OCI-LY3 (cell line): ENCODE data around the gene PIEZO2.

Source experiments
- EZH2phosphoT487 ChIP-seq: fragments of 200-600 bp; shearing (Covaris generic); IDR thresholded peaks from 2 replicates; pipeline ENCODE4 v1.6.1; 2018; ENCODE audit warnings: antibody characterized with exemption, mixed run types, low read depth
- TF ChIP-seq, protein P1 (sequence below): fragments of 200-600, 300-600 bp; sonication (generic); IDR thresholded peaks from 2 replicates; pipeline ENCODE4 v1.5.1; 2014; ENCODE audit warnings: antibody characterized with exemption, low read length, low read depth

DNA sequence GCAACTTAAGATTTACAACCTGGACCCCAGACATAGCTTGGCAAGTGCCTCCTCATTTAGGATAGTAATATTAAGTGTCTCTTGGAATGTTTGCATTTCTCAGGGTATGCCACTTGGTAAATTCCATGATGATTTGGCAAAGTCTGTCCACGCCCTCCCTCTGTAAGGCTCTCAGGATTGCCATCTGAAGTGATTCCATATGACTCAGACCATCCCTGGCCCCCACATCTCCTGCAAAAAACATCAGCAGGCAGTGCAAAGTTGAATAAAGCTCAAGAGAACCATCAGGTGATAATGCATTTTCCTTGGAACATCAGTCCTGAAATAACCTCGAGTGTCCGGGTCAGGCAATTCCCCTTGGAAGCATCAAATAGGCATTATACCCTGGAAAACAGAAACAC lies 27.1 kb upstream of the PIEZO2 start:
- TF ChIP-seq, protein P1, sequence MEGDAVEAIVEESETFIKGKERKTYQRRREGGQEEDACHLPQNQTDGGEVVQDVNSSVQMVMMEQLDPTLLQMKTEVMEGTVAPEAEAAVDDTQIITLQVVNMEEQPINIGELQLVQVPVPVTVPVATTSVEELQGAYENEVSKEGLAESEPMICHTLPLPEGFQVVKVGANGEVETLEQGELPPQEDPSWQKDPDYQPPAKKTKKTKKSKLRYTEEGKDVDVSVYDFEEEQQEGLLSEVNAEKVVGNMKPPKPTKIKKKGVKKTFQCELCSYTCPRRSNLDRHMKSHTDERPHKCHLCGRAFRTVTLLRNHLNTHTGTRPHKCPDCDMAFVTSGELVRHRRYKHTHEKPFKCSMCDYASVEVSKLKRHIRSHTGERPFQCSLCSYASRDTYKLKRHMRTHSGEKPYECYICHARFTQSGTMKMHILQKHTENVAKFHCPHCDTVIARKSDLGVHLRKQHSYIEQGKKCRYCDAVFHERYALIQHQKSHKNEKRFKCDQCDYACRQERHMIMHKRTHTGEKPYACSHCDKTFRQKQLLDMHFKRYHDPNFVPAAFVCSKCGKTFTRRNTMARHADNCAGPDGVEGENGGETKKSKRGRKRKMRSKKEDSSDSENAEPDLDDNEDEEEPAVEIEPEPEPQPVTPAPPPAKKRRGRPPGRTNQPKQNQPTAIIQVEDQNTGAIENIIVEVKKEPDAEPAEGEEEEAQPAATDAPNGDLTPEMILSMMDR: no peak
- no peak for TF ChIP-seq EZH2phosphoT487
